Middle frontal gyrus (tissue), 1 donor: ENCODE results near the gene CHML.

Experiments
- DNase-seq: peaks from one replicate; pipeline ENCODE4 v3.0.0-alpha.2; 2015; ENCODE audit warnings: low spot score; ENCODE audit errors: extremely low spot score

CHML gene

GRCh38 chr1:241617426-241617825 lies 22.7 kb downstream of the CHML start:
- no peak for DNase-seq

DNA sequence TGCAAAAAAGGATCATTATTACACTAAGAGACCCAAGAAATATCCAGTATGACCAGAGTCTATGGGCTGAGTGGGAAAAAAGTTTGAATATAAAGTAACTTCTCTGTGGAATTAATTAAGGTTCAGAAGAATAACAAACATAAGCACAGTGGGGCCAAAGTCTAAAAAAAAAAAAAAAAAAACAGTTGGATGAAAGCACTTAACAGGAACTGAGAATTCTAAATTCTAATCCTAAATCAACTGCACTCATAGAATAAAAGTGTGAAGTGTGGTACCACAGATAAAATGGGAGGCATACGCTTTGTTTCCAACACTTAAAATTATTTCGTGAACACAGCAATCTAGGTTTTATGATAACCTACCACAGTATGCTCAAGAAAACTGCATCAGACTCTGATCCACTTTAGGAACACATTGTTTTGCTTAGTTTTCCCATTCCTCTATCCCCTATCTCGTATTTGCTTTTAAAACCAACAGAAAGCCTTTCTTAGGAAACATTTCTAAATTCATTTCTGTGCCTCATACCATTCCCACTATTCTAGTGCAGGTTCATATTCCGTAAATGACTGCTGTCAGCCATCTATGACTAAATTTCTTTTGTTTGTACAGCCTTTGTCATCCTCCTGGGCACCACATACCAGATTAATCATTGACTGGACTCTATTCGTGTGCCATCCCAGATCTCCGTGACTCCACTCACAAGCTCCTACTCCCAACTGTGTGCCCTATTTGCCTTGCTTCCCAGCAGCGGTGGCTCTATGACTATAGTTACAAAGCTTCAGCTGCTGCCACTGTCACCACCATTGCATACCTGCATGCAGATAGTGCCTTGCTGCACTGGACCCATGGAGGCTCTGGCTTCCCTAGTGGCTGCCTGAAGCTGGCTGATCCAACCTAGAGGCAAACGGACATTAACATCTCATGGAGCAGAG lies 24.9 kb downstream of the CHML start:
- no peak for DNase-seq

DNA sequence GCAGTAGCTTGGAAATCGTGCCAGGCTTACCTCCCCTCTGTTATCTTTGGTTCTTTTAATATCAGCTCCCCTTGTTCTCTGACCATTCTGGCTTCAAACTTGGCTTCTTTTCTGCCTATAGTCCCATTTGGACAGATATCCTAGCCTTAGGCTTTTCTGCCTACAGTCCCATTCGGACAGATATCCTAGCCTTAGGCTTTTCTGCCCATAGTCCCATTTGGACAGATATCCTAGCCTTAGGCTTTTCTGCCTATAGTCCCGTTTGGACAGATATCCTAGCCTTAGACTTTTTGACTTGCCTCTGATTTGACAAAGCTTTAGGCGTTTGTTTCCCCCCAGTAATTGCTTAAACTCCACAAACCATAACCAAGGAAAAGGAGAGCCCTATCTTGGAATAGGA lies 25.6 kb downstream of the CHML start:
- DNase-seq: no peak

DNA sequence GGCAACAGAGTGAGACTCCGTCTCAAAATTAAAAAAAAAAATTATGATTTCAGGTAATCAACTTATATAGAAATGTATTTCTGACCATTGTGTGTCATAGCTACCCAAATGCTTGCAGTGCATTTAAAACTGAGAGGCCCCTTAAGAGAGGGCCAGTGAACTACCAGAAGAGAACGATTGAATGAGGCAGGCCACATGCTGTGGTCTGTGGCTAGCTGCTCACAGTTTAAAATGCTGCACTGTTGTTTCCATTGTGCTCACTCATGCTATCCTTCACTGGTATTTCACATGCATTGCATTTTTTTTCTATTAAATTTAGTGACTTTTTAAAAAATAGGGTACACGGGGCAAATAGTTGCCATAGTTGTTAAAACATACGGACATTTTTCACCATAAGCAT lies 26.0 kb downstream of the CHML start:
- DNase-seq: no peak

GRCh38 chr1:241612533-241613477 lies 27.4 kb downstream of the CHML start:
- no peak for DNase-seq

- no peak for DNase-seq
These were observed 28.4 kb downstream of the CHML start for GRCh38 chr1:241611736-241612135.

DNA sequence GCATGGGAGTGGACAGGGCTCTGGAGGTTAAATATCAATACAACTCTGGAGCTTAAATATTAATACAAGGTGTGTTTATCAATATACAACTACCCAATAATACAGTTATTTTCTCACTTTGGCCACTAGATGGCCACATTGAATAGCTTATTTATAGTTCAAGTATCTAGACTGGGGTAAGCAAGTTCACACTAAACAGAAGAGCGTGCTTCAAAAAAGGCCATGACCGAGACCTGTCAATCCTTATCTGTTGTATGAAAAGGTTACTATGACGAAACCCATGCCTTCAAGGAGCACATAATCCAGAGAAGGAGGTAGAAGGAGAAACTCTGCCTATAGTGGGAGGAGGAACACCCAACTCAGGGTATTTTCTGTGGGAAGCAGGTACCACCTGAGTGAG lies 29.1 kb downstream of the CHML start:
- peak; percentile 69 for DNase-seq

DNA sequence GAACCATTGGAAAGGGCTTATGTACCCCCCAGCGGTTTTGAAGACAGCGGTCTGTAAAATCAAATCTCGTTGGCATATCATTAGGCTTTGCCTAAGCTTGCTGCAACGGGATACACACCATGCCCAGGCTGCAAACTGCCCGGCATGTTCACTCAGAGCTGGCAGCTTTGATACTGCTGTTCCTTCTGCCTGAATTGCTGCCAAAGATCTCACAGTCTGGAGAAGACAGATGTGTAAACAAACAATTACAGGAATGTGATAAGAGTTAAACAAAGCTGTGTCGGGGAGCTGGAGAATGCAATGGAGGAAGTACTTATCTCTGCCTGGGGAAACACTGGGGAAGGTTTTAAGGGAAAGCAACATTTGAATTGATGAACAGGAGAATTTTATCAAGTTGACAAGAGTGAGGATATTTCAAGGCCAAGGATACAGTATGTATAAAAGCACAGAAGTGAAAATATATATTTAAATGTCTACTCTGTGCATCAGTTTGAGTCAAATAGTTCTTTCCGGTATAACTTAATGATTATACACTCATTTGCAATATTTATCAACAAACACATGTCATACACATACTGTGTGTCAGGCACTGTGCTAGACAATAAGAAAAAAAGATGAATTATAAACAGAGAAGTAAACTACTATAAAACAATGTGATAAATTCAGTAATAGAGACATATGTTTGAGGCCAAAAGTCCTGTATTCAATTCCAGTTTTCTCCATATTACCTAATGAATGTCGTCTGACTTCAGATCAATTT lies 29.9 kb downstream of the CHML start:
- DNase-seq: no peak

GRCh38 chr1:241608379-241609033 lies 31.7 kb downstream of the CHML start:
- no peak for DNase-seq

GRCh38 chr1:241607497-241607896 lies 32.7 kb downstream of the CHML start:
- DNase-seq: no peak

- no peak for DNase-seq
These were observed 33.6 kb downstream of the CHML start for GRCh38 chr1:241606544-241606943.

GRCh38 chr1:241605146-241605805 lies 34.9 kb downstream of the CHML start:
- DNase-seq: no peak

DNA sequence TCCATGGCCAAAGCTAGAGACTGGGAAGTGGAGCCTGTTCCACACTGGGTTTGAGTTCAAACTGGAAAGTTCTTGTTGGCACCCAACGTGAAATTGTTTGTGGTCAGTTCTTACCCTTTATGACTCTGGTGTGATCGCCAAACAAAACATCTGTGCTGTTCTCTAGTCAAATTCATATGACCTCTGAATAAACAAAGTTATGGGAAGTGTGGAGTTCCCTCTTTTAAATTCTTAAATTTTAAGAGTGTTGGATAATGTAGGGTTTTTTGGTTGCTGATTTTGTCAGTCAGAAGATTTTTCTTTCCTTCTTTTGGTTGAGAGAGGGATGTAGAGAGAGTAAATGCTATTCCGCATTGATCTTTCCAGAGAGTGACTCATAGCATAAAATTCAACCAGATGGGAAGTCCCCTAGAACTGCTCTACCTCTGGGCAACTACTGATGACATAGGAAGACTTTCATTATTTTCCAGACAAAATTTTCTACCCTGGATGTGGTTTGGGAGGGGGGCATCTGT lies 36.4 kb downstream of the CHML start:
- no peak for DNase-seq

GRCh38 chr1:241600496-241600901 lies 39.7 kb downstream of the CHML start:
- DNase-seq: no peak

GRCh38 chr1:241598249-241598648 lies 41.9 kb downstream of the CHML start:
- no peak for DNase-seq

DNA sequence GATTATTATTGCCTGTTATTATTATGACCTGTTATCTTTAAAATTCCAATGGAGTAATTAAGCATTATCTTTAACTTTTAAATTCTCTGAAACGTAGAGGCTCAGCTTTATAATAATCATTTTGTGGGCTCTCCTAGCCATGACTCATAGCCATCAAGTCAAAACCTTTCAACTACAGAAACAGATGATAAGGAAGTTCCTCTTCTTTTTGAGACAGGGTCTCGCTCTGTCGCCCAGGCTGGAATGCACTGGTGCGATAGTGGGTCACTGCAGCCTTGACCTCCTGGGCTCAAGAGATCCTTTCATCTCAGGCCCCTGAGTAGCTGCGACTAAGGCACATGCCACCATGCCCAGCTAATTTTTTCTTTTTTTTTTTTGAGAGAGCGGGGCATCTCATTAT lies 43.5 kb downstream of the CHML start:
- no peak for DNase-seq

- no peak for DNase-seq
These were observed 47.0 kb downstream of the CHML start for GRCh38 chr1:241593186-241593585.

DNA sequence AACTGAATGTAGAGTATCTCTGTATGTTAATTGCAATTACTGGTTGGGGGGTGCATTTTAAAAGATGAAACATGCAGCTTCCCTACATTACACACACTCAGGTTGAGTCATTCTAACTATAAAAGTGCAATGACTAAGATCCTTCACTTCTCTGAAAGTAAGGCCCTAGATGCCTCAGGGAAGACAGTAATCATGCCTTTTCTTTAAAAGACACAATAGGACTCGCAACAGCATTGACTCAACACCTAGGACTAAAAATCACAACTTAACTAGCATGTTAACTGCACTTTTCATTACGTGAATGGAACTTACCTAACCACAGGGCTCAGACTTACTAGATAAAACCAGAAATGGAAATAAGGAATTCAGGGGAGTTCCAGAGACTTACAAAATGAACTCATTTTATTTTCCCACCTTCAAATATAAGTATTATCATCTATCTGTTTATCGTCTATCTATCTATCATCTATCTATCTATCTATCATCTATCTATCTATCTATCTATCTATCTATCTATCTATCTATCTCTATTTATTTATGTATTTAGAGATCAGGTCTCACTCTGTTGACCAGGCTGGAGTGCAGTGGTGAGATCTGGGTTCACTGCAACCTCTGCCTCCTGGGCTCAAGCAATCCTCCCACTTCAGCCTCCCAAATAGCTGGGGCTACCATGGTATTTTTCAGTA lies 47.8 kb downstream of the CHML start:
- no peak for DNase-seq

DNA sequence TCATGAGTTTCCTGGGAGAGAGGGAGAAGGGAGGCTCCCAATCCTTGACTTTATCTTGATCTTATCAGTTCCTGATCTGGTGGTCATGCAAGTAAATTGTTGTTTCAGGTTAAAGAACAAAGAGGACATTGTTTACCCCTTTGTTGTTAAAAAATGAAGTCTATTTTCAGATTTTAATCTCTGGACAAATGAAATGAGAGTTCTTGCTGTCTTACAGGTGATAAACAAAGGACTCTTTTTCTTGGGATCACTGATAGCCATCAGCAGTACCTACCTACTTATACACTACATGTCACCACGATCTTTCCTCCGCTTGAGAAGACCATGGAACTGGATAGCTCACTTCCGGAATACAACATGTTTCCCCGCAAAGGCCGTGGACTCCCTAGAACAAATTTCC lies 48.4 kb downstream of the CHML start:
- DNase-seq: no peak

GRCh38 chr1:241591317-241591716 lies 48.9 kb downstream of the CHML start:
- DNase-seq: no peak
